ENCODE measurements around the gene HYAL2.

The HYAL2 gene

DNA sequence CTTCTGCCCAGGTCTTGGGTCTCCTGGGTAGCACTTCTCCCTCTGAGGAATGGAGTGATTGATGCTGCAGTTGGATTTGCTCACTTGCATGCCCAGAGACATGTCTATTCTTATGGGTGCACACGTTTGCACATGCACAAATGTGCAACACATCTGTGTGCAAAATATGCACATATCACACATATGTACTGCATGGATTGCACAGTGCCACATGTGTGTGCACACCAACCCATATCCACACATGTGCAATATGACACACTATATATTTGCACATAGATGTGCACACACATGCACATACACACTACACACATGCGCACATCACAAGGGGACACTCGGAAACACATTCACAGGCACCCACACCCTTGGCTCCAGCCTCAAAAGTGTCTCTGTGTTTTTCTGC is 54.3 kb downstream of the HYAL2 start:
- DNase-seq, result no peak

Data from NCI-H1105 (cell line).